K562 (cell line): ENCODE data around the gene VPS45. TPM values are rescaled to one million over a fixed set of nuclear protein-coding genes. Genes with fewer than 3 reads are reported as not detected.

Source experiments
- ARID2 ChIP-seq: fragments of 450-650 bp; IDR thresholded peaks from 2 replicates; pipeline ENCODE4 v1.6.1; 2017; ENCODE audit warnings: antibody characterized with exemption, mild to moderate bottlenecking
- BCOR ChIP-seq: fragments of 450-650 bp; IDR thresholded peaks from 2 replicates; pipeline ENCODE4 v1.6.1; 2016
- CXXC5 ChIP-seq: fragments of 250-450 bp; sonication (Bioruptor Pico); IDR thresholded peaks from 2 replicates; pipeline ENCODE4 v1.8.0; 2022; ENCODE audit warnings: inconsistent platforms, mild to moderate bottlenecking, moderate library complexity
- ELF2 ChIP-seq: fragments of 250-450 bp; sonication (Bioruptor Pico); IDR thresholded peaks from 2 replicates; pipeline ENCODE4 v1.5.0; 2021; ENCODE audit warnings: mild to moderate bottlenecking
- ELF4 ChIP-seq: fragments of 450-650 bp; formaldehyde crosslinking; IDR thresholded peaks from 2 replicates; pipeline ENCODE4 v1.4.0; 2022; ENCODE audit warnings: missing genetic modification characterization
- GATAD2A ChIP-seq: fragments of 450-650 bp; IDR thresholded peaks from 2 replicates; pipeline ENCODE4 v1.6.1; 2017
- HCFC1 ChIP-seq: IDR thresholded peaks from 2 replicates; pipeline ENCODE4 v1.6.1; 2012; ENCODE audit warnings: low read depth, low read length, improper control_type of control experiment
- KDM1A ChIP-seq, 2 experiments: fragments of 450-650 bp; IDR thresholded peaks; 2 replicates each; pipeline ENCODE4 v1.6.1; 2016; ENCODE audit warnings: mild to moderate bottlenecking in 2 of 2
- MAZ ChIP-seq, 2 experiments: fragments of 450-650 bp in 1 of 2; sonication (generic) in 1 of 2; formaldehyde crosslinking; IDR thresholded peaks in 1 of 2; conservative IDR thresholded peaks in 1 of 2; 2 replicates each; pipeline versions ENCODE4 v1.4.0 to v1.5.0; 2020; ENCODE audit warnings: mild to moderate bottlenecking in 1 of 2, missing genetic modification reagents in 1 of 2
- NR2C1 ChIP-seq, 2 experiments: fragments of 450-650 bp; IDR thresholded peaks; 2 replicates each; pipeline ENCODE4 v1.6.1; 2017; ENCODE audit warnings: mild to moderate bottlenecking in 2 of 2, antibody characterized with exemption in 1 of 2, inconsistent platforms in 1 of 2, missing compliant biosample characterization in 1 of 2, missing genetic modification characterization in 1 of 2
- PCBP1 ChIP-seq: fragments of 200-400 bp; formaldehyde crosslinking; IDR thresholded peaks from 2 replicates; pipeline ENCODE4 v1.6.1; 2018; ENCODE audit warnings: mild to moderate bottlenecking, low read depth, low read length; ENCODE audit not compliant: poor library complexity, severe bottlenecking
- POLR2AphosphoS2 ChIP-seq: IDR thresholded peaks from 2 replicates; pipeline ENCODE4 v1.6.1; 2012; ENCODE audit warnings: low read length, improper control_type of control experiment
- SMARCA5 ChIP-seq: fragments of 450-650 bp; IDR thresholded peaks from 2 replicates; pipeline ENCODE4 v1.6.1; 2016
- SRSF7 ChIP-seq: fragments of 200-400 bp; formaldehyde crosslinking; optimal IDR thresholded peaks from 2 replicates; pipeline ENCODE3; 2017; ENCODE audit warnings: mild to moderate bottlenecking, low read depth, low read length
- ZC3H8 ChIP-seq: fragments of 450-650 bp; IDR thresholded peaks from 2 replicates; pipeline ENCODE4 v1.6.1; 2017
- ZFP36 ChIP-seq: fragments of 150-350 bp; IDR thresholded peaks from 2 replicates; pipeline ENCODE4 v1.6.1; 2018; ENCODE audit warnings: low read length, low read depth; ENCODE audit not compliant: partially characterized antibody
- ZKSCAN3 ChIP-seq: fragments of 250-450 bp; sonication (Bioruptor Pico); IDR thresholded peaks from 2 replicates; pipeline ENCODE4 v1.4.0; 2020
- ZNF175 ChIP-seq: fragments of 200-800 bp; sonication (Bioruptor generic); IDR thresholded peaks from 2 replicates; pipeline ENCODE4 v1.6.1; 2016; ENCODE audit warnings: low read depth, mild to moderate bottlenecking, missing genetic modification characterization, missing compliant biosample characterization
- ZNF354B ChIP-seq: fragments of 250-450 bp; sonication (Bioruptor Pico); IDR thresholded peaks from 2 replicates; pipeline ENCODE4 v1.4.0; 2020
- ZNF780A ChIP-seq: fragments of 250-450 bp; sonication (Bioruptor Pico); IDR thresholded peaks from 2 replicates; pipeline ENCODE4 v1.5.0; 2021; ENCODE audit warnings: mild to moderate bottlenecking
- ZNF830 ChIP-seq: fragments of 250-450 bp; sonication (Bioruptor Pico); IDR thresholded peaks from 2 replicates; pipeline ENCODE4 v1.5.0; 2021; ENCODE audit warnings: mild to moderate bottlenecking
- polyA plus RNA-seq, 8 experiments: library from polyadenylated mRNA; depleted of rRNA in 4 of 8; stranded (reverse) in 5 of 8; unstranded in 3 of 8; fragments of >200 nt; fragmentation: Nextera tagmentation in 2 of 8; fragmentation: Illumina TruSeq in 1 of 8; extraction: Ambion mirVana in 2 of 8; extraction: Trizol in 1 of 8; gene quantifications; 2 replicates each; pipeline versions ENCODE4 v1.2.1 to v1.2.3, GENCODE V29; 2011 to 2014; ENCODE audit warnings: inconsistent platforms in 1 of 8, missing spikeins in 1 of 8
- total RNA-seq, 7 experiments: library from RNA; depleted of rRNA in 6 of 7; stranded (reverse); fragments of >200 nt in 6 of 7; fragmentation: Illumina TruSeq in 2 of 7; extraction: Trizol in 2 of 7; gene quantifications; 2 replicates each; pipeline versions ENCODE4 v1.2.1 to v1.2.3, GENCODE V29; 2011 to 2021; ENCODE audit warnings: low replicate concordance in 1 of 7
- TF ChIP-seq, protein P1 (sequence below): fragments of 450-650 bp; IDR thresholded peaks from 2 replicates; pipeline ENCODE4 v1.6.1; 2016; ENCODE audit warnings: antibody characterized with exemption
- TF ChIP-seq, protein P2 (sequence below): sonication (generic); formaldehyde crosslinking; IDR thresholded peaks from 2 replicates; pipeline ENCODE4 v1.8.0; 2022; ENCODE audit warnings: missing genetic modification reagents, mild to moderate bottlenecking, moderate library complexity, borderline replicate concordance
- TF ChIP-seq, protein P3 (sequence below): fragments of 450-650 bp; formaldehyde crosslinking; conservative IDR thresholded peaks from 2 replicates; pipeline ENCODE4 v1.4.0; 2022; ENCODE audit warnings: mild to moderate bottlenecking, missing genetic modification characterization
- TF ChIP-seq, protein P4 (sequence below): fragments of 450-650 bp; conservative IDR thresholded peaks from 2 replicates; pipeline ENCODE4 v1.6.1; 2016; ENCODE audit warnings: missing genetic modification characterization, low read depth, mild to moderate bottlenecking, missing compliant biosample characterization, moderate library complexity

The VPS45 gene
- total and polyA plus RNA-seq, 9 of the 15 experiments (the other 6 are each of a cell fraction or from before 2014, with no cell fraction given) = 17.9 to 48.2 (median 34.4) TPM

- TF ChIP-seq, protein P1, sequence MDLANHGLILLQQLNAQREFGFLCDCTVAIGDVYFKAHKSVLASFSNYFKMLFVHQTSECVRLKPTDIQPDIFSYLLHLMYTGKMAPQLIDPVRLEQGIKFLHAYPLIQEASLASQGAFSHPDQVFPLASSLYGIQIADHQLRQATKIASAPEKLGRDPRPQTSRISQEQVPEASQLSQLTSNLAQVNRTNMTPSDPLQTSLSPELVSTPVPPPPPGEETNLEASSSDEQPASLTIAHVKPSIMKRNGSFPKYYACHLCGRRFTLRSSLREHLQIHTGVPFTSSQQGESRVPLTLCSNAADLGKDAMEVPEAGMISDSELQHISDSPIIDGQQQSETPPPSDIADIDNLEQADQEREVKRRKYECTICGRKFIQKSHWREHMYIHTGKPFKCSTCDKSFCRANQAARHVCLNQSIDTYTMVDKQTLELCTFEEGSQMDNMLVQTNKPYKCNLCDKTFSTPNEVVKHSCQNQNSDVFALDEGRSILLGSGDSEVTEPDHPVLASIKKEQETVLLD = no peak
- 0 out of 2 replicates have a peak, but pooled peaks have one; percentile 16 for TF ChIP-seq CXXC5 (CRISPR knock-in tag)
- 0 out of 2 replicates have a peak, but pooled peaks have one; percentile 29 for TF ChIP-seq GATAD2A
- no peak for TF ChIP-seq ZFP36
- no peak for TF ChIP-seq ZNF354B (CRISPR knock-in tag)
- no peak for TF ChIP-seq HCFC1
- TF ChIP-seq ARID2 = peak; percentile 86
- no peak for TF ChIP-seq ZNF780A (CRISPR knock-in tag)
- TF ChIP-seq ZNF830 (CRISPR knock-in tag) = no peak
- peak; percentile 42; the same call in 1 of the 2 replicates for TF ChIP-seq SMARCA5
- TF ChIP-seq, protein P2, sequence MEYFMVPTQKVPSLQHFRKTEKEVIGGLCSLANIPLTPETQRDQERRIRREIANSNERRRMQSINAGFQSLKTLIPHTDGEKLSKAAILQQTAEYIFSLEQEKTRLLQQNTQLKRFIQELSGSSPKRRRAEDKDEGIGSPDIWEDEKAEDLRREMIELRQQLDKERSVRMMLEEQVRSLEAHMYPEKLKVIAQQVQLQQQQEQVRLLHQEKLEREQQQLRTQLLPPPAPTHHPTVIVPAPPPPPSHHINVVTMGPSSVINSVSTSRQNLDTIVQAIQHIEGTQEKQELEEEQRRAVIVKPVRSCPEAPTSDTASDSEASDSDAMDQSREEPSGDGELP (CRISPR knock-in tag) = 0 out of 2 replicates have a peak, but pooled peaks have one; percentile 39
- TF ChIP-seq POLR2AphosphoS2 = no peak
- no peak for TF ChIP-seq PCBP1
- no peak for TF ChIP-seq ZC3H8
- TF ChIP-seq ELF4 (CRISPR knock-in tag) = no peak
- TF ChIP-seq ELF2 (CRISPR knock-in tag) = no peak
- peak in 1 of 2 experiments; percentile 59; a peak in 2 of 4 replicates for TF ChIP-seq MAZ (CRISPR knock-in tag; conservative IDR thresholded peaks at IDR 0.05 in 1 of 2, IDR thresholded peaks at IDR 0.05 in 1 of 2)
- TF ChIP-seq, protein P3, sequence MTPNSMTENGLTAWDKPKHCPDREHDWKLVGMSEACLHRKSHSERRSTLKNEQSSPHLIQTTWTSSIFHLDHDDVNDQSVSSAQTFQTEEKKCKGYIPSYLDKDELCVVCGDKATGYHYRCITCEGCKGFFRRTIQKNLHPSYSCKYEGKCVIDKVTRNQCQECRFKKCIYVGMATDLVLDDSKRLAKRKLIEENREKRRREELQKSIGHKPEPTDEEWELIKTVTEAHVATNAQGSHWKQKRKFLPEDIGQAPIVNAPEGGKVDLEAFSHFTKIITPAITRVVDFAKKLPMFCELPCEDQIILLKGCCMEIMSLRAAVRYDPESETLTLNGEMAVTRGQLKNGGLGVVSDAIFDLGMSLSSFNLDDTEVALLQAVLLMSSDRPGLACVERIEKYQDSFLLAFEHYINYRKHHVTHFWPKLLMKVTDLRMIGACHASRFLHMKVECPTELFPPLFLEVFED (CRISPR knock-in tag) = no peak
- no peak; the same call in 1 of the 2 replicates for TF ChIP-seq BCOR
- TF ChIP-seq ZKSCAN3 (CRISPR knock-in tag) = no peak
- 0 out of 2 replicates have a peak, but pooled peaks have one; percentile 56 for TF ChIP-seq ZNF175 (CRISPR knock-in tag)
- TF ChIP-seq, protein P4, sequence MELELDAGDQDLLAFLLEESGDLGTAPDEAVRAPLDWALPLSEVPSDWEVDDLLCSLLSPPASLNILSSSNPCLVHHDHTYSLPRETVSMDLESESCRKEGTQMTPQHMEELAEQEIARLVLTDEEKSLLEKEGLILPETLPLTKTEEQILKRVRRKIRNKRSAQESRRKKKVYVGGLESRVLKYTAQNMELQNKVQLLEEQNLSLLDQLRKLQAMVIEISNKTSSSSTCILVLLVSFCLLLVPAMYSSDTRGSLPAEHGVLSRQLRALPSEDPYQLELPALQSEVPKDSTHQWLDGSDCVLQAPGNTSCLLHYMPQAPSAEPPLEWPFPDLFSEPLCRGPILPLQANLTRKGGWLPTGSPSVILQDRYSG = no peak; the same call in 1 of the 2 replicates
- no peak for TF ChIP-seq SRSF7
- TF ChIP-seq NR2C1 (IDR thresholded peaks at IDR 0.05) = no peak
- no peak; the same call in 1 of the 2 replicates for TF ChIP-seq NR2C1 (tag; IDR thresholded peaks at IDR 0.05)
- TF ChIP-seq KDM1A (IDR thresholded peaks at IDR 0.05) = 0 out of 4 replicates have a peak, but pooled peaks of 1 of the 2 experiments have one; percentile 10
Measured at GRCh38 chr1:150165622-150166612, 98.3 kb downstream of the VPS45 start (continued).
